Activated CD8-positive, alpha-beta memory T cell treated with anti-CD3 and anti-CD28 coated beads, Interleukin-2, amount 50 U/mL, for 1 hour (primary cell): ENCODE data around the gene GGTLC2.

Source experiments
- DNase-seq: peaks from one replicate; pipeline ENCODE4 v3.0.0-alpha.2; 2020; ENCODE audit errors: extremely low read depth

Gene GGTLC2

DNA sequence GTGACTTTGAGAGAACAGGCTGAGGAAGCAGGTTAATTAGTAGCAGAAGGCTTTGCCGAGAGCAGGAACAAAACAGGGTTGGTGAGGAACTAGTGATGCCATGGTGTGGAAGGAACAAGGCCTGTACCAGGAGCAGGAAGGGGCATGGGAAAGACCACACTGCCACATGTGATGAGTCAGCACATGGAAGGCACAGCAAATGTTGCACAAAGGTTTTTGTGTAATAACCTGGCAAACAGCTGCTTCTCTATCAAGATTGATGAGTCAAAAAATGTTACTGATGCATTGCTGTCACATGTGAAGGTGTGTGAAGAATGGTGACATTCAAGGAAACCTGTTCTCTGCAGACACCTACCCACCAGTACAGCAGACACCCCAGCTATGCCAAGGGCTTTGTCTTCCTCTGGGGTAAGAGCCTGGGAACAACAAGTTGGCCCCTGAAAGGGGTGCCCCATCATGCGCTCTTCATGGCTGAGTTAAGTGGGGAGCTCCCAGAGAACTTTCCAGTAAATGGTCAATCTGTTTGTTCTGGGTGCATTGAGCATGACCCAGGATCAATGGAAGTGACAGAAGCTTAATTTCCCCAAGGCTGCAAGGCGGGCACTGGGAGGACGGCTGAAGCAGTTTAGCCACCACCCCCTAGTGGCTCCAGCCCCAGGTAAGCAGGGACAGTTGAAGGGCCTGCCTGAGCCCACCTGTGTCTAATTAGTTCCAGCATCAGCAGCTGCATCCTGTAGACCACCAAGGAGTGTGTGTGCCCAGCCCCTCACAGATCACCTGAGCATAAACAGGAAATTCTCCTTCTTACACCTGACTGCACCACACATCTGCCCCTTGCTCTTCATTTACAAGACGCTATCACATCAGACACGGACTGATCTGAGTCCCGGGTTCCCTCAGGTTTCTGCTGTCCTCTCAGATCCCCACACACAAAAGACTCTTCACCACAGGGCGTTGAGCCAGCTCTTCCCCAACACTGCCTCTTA lies 47.6 kb downstream of the GGTLC2 start:
- DNase-seq = no peak

DNA sequence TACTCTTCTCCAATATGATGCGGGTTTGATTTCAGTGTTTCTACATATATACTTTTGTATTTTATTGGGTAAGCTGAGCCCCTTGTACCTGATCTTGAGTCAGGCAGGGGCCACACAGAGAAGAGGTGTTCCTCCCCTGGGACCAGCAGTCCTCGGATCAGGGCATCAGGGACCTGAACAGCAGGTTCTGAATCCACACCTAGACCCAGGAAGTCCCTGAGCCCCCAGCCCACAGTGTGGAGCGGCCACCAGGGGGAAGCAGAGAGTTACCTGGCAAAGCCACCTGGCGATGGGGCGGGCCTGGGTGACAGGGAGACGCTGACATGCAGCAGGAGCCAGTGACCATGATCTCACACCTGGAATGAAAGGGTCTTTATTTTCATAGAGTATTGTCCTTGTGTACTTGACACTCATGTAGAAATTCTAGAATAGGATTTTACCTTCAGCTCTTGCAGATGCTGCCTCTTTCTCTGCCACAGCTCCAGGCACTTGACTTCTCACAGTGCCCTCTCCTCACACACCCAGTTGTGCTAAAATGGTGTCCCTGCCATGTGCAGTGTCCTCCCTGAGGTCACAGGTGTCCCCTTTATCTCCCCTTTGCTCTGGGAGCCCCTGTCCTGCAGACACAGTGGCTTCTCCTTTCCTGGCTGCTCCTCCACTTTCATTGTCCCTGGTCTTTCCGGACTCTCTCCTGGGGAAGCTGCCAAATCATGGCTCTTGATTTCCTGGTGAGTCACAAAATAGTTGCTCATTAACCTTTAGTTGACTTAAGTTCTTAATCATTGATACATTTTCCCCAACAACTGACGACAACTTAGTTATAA lies 48.5 kb downstream of the GGTLC2 start:
- peak; percentile 7 for DNase-seq

DNA sequence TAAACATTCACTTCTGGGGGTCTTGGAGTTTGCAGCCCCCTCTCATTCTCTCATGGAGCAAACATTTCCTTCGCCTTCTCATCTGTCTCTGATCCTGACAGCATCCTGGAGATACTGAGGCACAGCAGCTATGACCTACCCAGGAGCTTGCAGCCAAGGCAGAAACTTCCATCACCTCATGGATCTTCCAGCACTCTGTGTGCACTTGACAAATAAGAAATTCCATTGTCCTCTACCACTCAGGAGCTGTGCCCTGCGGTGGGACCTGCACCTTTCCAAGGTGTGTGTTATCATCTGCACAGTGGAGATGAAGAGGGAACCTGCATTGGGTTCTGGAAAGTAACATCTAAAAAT lies 49.1 kb downstream of the GGTLC2 start:
- DNase-seq = no peak

DNA sequence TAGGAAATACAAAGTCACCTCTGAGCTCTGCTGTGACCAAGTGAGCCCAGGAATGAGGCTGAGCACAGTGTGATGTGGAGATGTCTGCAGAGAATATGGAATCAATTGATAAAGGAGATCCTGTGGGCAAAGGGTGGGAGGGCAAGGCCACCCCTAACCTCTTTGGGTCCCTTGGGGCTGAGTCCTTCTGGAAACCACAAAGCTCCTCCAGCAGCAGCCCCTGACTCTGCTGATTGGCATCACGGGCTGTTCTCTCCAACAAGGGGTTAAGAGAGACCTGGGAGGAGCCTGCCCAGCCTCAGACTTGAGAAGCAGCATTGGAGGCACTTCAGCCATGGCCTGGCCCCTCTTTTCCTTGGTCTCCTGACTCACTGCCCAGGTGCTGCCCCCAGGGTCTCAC lies 49.7 kb downstream of the GGTLC2 start:
- no peak for DNase-seq

DNA sequence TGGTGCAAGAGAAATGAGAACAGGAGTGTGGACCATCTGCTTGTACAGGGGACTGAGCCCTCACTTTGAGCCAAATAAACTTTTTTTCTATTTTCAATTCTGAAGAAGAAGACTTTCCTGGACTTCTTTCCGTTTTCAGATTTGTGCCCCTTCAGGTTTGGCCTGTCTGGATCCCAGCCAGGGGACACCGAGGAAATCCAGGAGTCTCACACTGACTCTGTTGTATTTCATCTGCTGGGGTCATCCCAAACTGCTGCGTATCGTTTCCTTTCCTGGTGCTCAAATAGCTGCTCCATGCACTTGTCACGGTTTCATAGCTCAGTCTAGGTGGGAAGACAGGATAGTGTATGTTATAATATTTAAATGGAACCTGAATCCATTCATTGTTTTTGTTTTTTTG lies 51.7 kb downstream of the GGTLC2 start:
- DNase-seq = no peak
